Parathyroid adenoma (tissue), 2 donors: ENCODE measurements around the gene NGEF.

Source experiments
- H2AFZ ChIP-seq: fragments of 300-600 bp; sonication (generic); one replicate; pipeline ENCODE4 v1.7.0; 2017; ENCODE audit warnings: antibody characterized with exemption, mild to moderate bottlenecking
- H3K27ac ChIP-seq: fragments of 300-600 bp; sonication (generic); one replicate; pipeline ENCODE4 v1.7.0; 2017
- H3K27me3 ChIP-seq: fragments of 300-600 bp; sonication (generic); one replicate; pipeline ENCODE4 v1.7.0; 2017; ENCODE audit warnings: low read length; ENCODE audit not compliant: control insufficient read depth, insufficient read depth
- H3K36me3 ChIP-seq: fragments of 300-600 bp; sonication (generic); one replicate; pipeline ENCODE4 v1.7.0; 2017; ENCODE audit warnings: low read length; ENCODE audit not compliant: control insufficient read depth, insufficient read depth
- H3K4me1 ChIP-seq: fragments of 300-600 bp; sonication (generic); one replicate; pipeline ENCODE4 v1.7.0; 2017; ENCODE audit warnings: control low read depth
- H3K4me2 ChIP-seq: fragments of 300-600 bp; sonication (generic); one replicate; pipeline ENCODE4 v1.7.0; 2017; ENCODE audit warnings: low read length
- H3K4me3 ChIP-seq: fragments of 300-600 bp; sonication (generic); one replicate; pipeline ENCODE4 v1.7.0; 2017; ENCODE audit warnings: low read depth, low read length
- H3K79me2 ChIP-seq: fragments of 300-600 bp; sonication (generic); one replicate; pipeline ENCODE4 v1.7.0; 2017; ENCODE audit warnings: control low read depth
- H3K9ac ChIP-seq: fragments of 300-600 bp; sonication (generic); one replicate; pipeline ENCODE4 v1.7.0; 2017; ENCODE audit warnings: mild to moderate bottlenecking
- H3K9me3 ChIP-seq: fragments of 300-600 bp; sonication (generic); one replicate; pipeline ENCODE4 v1.7.0; 2017; ENCODE audit warnings: low read length; ENCODE audit not compliant: control insufficient read depth
- CTCF ChIP-seq: fragments of 300-600 bp; sonication (generic); IDR thresholded peaks from one replicate; pipeline ENCODE4 v1.7.0; 2017; ENCODE audit warnings: antibody characterized with exemption, mild to moderate bottlenecking
- donor health status: primary hyperparathyroidism.

Gene NGEF

GRCh38 chr2:232888099-232888836, 124.8 kb downstream of the NGEF start:
- peaks cover 4% of the 10 kb centered on the region for H3K4me1 ChIP-seq
- TF ChIP-seq CTCF, result no peak
- no peak overlapping the region for H3K4me2 ChIP-seq
- H3K27me3 ChIP-seq, result no peaks in the 10 kb centered on the region
- H3K36me3 ChIP-seq, result no peaks in the 10 kb centered on the region
- H3K4me3 ChIP-seq, result no peak overlapping the region
- H3K9ac ChIP-seq, result no peak overlapping the region
- no peak overlapping the region for H3K27ac ChIP-seq
- no peaks in the 10 kb centered on the region for H3K79me2 ChIP-seq
- no peaks in the 10 kb centered on the region for H3K9me3 ChIP-seq
- H2AFZ ChIP-seq, result no peak overlapping the region

DNA sequence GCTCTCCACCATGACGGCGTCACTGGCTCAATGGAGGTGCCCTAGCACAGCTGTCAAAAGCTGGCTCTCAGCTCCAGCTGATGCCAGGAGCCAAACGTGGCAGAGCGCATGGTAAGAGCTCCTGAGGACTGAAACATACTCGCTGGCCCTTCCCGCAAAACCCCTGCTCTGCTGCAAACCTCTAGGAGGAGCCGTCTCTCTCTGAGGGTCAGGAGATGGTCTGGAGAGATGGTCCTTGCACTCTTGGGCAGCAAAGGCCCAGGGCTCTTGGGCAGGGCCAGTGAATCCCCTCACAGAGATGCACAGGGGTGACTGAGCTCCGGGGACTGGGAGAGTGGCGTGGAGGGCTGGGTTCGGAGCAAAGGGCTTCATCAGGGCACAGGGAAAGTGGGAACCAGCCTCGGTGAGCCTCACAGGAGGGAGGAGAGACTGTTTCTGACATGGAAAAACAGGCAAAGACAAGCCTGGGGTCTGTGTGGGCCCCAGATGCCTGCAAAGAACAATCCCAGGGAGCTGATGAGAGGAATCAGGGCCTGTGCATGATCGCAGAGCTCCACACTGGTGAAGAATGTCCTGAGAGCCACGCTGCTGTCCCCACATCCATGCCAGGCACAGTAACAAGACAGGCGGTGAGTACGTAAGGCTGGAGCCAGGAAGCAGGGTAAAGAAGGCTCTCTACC, 125.7 kb downstream of the NGEF start:
- TF ChIP-seq CTCF, result no peak
- H3K4me1 ChIP-seq, result peaks cover 4% of the 10 kb centered on the region
- H3K79me2 ChIP-seq, result no peaks in the 10 kb centered on the region
- H3K4me3 ChIP-seq, result no peak overlapping the region
- H3K4me2 ChIP-seq, result no peak overlapping the region
- H3K27ac ChIP-seq, result no peak overlapping the region
- no peaks in the 10 kb centered on the region for H3K9me3 ChIP-seq
- no peak overlapping the region for H3K9ac ChIP-seq
- H3K36me3 ChIP-seq, result no peaks in the 10 kb centered on the region
- no peaks in the 10 kb centered on the region for H3K27me3 ChIP-seq
- no peak overlapping the region for H2AFZ ChIP-seq

GRCh38 chr2:232886632-232887031, 126.4 kb downstream of the NGEF start:
- Histone ChIP-seq H3K9ac (no peak overlapping the region), H3K4me2 (no peak overlapping the region), H3K27me3 (no peaks in the 10 kb centered on the region), H3K36me3 (no peaks in the 10 kb centered on the region), H3K4me3 (no peak overlapping the region), H3K79me2 (no peaks in the 10 kb centered on the region), H3K4me1 (peaks cover 4% of the 10 kb centered on the region), H3K9me3 (no peaks in the 10 kb centered on the region), H3K27ac (no peak overlapping the region), H2AFZ (no peak overlapping the region)
- TF ChIP-seq CTCF, result no peak

- no peak overlapping the region for H3K4me3 ChIP-seq
- H3K36me3 ChIP-seq, result no peaks in the 10 kb centered on the region
- no peak overlapping the region for H3K27ac ChIP-seq
- TF ChIP-seq CTCF, result no peak
- H3K4me2 ChIP-seq, result no peak overlapping the region
- no peaks in the 10 kb centered on the region for H3K79me2 ChIP-seq
- H2AFZ ChIP-seq, result no peak overlapping the region
- H3K9ac ChIP-seq, result no peak overlapping the region
- no peaks in the 10 kb centered on the region for H3K4me1 ChIP-seq
- H3K27me3 ChIP-seq, result no peaks in the 10 kb centered on the region
- H3K9me3 ChIP-seq, result no peaks in the 10 kb centered on the region
Measured at GRCh38 chr2:232886176-232886575, 126.9 kb downstream of the NGEF start.
